ENCODE data around the gene THAP3. TPM values are rescaled to one million over a fixed set of nuclear protein-coding genes. Genes with fewer than 3 reads are reported as not detected.
A peak's percentile ranks its signal among the peaks of the same experiment; 100 is the strongest.

Gene THAP3, protein sequence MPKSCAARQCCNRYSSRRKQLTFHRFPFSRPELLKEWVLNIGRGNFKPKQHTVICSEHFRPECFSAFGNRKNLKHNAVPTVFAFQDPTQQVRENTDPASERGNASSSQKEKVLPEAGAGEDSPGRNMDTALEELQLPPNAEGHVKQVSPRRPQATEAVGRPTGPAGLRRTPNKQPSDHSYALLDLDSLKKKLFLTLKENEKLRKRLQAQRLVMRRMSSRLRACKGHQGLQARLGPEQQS
- total RNA-seq: 10 to 100 TPM in 2 of 4 donors, 1 to 10 TPM in 2; 7.5 to 21.0 (median 13.2) TPM

DNA sequence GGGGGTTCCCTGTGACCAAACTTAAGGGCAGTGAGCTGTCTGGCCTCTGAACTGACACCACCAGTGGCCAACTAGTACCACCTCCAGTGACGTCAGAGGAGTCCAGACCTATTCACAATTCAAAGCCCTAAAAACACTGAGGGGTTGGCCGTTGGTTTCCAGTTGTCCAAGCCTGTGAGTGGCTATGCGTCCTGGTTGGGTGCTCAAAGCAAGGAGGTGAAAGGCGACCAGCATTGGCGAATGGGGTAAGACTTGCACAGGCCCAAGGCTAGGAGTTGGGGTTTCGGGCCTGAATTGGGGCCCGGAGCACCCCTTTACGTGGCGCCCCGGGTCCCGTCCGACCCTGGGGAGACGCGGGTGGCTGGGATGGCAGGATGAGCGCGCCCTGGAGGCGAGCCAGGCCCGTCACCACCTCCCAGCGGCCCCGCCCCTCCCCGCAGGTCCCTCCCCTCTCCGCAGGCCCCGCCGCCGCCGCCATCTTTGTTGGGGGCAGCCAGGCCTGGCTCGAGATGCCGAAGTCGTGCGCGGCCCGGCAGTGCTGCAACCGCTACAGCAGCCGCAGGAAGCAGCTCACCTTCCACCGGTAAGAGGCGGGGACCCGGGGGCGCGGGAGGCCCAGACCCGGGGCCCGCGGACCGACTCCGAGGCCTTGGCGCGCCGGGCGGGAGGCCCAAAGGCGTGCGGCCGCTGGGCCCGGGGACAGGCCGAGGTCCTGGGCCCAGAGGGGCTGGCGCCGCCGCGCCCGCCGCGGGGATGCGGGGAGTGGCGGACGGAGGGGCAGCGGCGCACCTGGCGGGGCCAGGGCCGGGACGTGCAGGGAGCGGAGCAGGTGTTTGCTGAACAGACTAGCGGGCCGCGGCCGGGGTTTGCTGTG lies at the start of gene THAP3:
Gene THAP3 (plus strand): TSS at position 159 of the 874 bp plus-strand sequence. CDS start 351 bp downstream, at position 510.
- Histone ChIP-seq H3K27me3 (no peaks in the 10 kb centered on the region), H3K4me3 (peak within 1 kb of the TSS; percentile 67 to 91 (median 84)), H3K9me3 (no peaks in the 10 kb centered on the region), H3K4me1 (peaks cover 10 to 22% (median 17%) of the 10 kb centered on the region in 4 donors), H3K27ac (peak within 1 kb of the TSS; percentile 90 to 94 (median 92)), H3K36me3 (peaks cover 0 to 19% (median 4%) of the 10 kb centered on the region in 4 donors)
- WGBS, 2 donors (ENCODE audit: low coverage in 1 of 2): 3% methylated on average over 38 of the region's 73 CpGs; no CpG with 5 or more reads in 1 of the 2 donors
- in situ Hi-C loops (cut with MboI; ENCODE audit: low pct_ligation_motif_present in 1 of 4, low pct_unique_long_range_greater_than_20kb in 1 of 4, low sequenced_read_pairs in 3 of 4): loop anchor here in 3 of 4 donors (10.0 to 25.0 kb wide), 2 partner anchors 50 to 138 kb away; partner anchors contain the start of genes PLEKHG5 (in 3 of the 3) and ZBTB48 (in 1 of the 3)
- peak; percentile 92 for DNase-seq
- intact Hi-C loops (cut with DNase I; ENCODE audit: low total_unique reads): no loop called here
- TF ChIP-seq EP300 (IDR thresholded peaks at IDR 0.05; ENCODE audit: low read depth): no peak
- TF ChIP-seq, protein P1, sequence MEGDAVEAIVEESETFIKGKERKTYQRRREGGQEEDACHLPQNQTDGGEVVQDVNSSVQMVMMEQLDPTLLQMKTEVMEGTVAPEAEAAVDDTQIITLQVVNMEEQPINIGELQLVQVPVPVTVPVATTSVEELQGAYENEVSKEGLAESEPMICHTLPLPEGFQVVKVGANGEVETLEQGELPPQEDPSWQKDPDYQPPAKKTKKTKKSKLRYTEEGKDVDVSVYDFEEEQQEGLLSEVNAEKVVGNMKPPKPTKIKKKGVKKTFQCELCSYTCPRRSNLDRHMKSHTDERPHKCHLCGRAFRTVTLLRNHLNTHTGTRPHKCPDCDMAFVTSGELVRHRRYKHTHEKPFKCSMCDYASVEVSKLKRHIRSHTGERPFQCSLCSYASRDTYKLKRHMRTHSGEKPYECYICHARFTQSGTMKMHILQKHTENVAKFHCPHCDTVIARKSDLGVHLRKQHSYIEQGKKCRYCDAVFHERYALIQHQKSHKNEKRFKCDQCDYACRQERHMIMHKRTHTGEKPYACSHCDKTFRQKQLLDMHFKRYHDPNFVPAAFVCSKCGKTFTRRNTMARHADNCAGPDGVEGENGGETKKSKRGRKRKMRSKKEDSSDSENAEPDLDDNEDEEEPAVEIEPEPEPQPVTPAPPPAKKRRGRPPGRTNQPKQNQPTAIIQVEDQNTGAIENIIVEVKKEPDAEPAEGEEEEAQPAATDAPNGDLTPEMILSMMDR (IDR thresholded peaks at IDR 0.05): no peak
- TF ChIP-seq POLR2AphosphoS5 (IDR thresholded peaks at IDR 0.05): peak in 1 of 3 donors; percentile 69
- TF ChIP-seq POLR2A (IDR thresholded peaks at IDR 0.05): peak; percentile 6

DNA sequence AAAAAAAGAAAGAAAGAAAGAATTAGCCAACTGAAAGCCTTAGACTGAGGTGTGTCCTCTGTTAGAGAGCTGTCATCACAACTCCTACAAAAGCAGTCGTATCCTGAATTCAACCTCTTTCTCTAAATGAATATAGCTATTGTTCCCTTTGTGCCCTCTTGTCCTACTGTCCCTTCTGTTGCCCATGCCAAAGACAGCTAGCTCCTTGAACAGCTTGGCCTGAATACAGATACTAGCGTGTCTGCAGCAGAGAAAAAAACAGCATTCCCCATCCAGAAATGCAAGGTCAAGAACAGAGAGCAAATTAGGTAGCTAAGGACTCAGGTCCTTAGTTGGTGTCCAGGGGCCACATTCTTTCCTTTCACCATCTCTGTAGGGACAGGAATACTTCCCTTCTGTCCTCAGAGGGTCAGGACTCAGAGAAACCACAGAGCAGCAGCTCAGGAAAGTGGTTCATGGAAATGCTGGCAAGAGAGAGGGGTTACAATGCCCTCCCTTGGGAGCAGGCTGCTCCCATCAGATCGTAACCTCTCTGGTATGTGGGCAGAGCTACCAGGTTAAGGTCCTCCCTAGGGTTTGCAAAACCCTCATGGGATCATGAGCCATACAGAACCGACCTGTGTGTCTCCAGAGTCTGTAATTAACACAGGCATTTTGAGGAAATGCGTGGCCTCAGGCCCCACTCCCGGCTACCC lies 46.7 kb upstream of the THAP3 start:
- DNase-seq: no peak
- Histone ChIP-seq H3K4me1 (peaks cover 17 to 33% (median 32%) of the 10 kb centered on the region in 4 donors), H3K9me3 (no peaks in the 10 kb centered on the region), H3K4me3 (no peak overlapping the region), H3K27ac (peak overlapping the region in 1 of 4 donors; percentile 98), H3K27me3 (no peaks in the 10 kb centered on the region), H3K36me3 (no peaks in the 10 kb centered on the region)
- in situ Hi-C loops (cut with MboI; ENCODE audit: low pct_ligation_motif_present in 1 of 4, low pct_unique_long_range_greater_than_20kb in 1 of 4, low sequenced_read_pairs in 3 of 4): loop anchor here in 1 of 4 donors (10.0 kb wide), 1 partner anchor 47 kb away; the partner anchor contains the start of gene THAP3
- intact Hi-C loops (cut with DNase I; ENCODE audit: low total_unique reads): no loop called here
- TF ChIP-seq, protein P1 (IDR thresholded peaks at IDR 0.05): no peak
- no peak for TF ChIP-seq EP300 (IDR thresholded peaks at IDR 0.05; ENCODE audit: low read depth)
- TF ChIP-seq POLR2AphosphoS5 (IDR thresholded peaks at IDR 0.05): no peak
- TF ChIP-seq POLR2A (IDR thresholded peaks at IDR 0.05): no peak
- 69 to 78% methylated on average over 2 to 6 of the region's 6 CpGs for WGBS, 2 donors (ENCODE audit: low coverage in 1 of 2)

GRCh38 chr1:6578624-6579373 lies 45.9 kb upstream of the THAP3 start:
- Histone ChIP-seq H3K27me3 (no peaks in the 10 kb centered on the region), H3K9me3 (no peaks in the 10 kb centered on the region), H3K4me1 (peaks cover 17 to 37% (median 35%) of the 10 kb centered on the region in 4 donors), H3K27ac (peak overlapping the region; percentile 89 to 98 (median 96)), H3K4me3 (no peak overlapping the region), H3K36me3 (no peaks in the 10 kb centered on the region)
- TF ChIP-seq POLR2A (IDR thresholded peaks at IDR 0.05) (no peak), EP300 (IDR thresholded peaks at IDR 0.05; ENCODE audit: low read depth) (no peak), POLR2AphosphoS5 (IDR thresholded peaks at IDR 0.05) (no peak)
- TF ChIP-seq, protein P1 (IDR thresholded peaks at IDR 0.05): no peak
- in situ Hi-C loops (cut with MboI; ENCODE audit: low pct_ligation_motif_present in 1 of 4, low pct_unique_long_range_greater_than_20kb in 1 of 4, low sequenced_read_pairs in 3 of 4) (loop anchor here in 1 of 4 donors (10.0 kb wide), 1 partner anchor 46 kb away; the partner anchor contains the start of gene THAP3), intact Hi-C loops (cut with DNase I; ENCODE audit: low total_unique reads) (no loop called here)
- no peak for DNase-seq
- WGBS, 2 donors (ENCODE audit: low coverage in 1 of 2): 88% methylated on average over 14 of the region's 14 CpGs; no CpG with 5 or more reads in 1 of the 2 donors
